ENCODE data around the gene FBLN5.
A peak's percentile ranks its signal among the peaks of the same experiment; 100 is the strongest.
"Not testable (repeated sequence)": the region's sequence is repeated elsewhere in the genome, so short reads cannot be mapped to it uniquely, and the experiment has no call there.

The FBLN5 gene

GRCh38 chr14:91885839-91886238 lies 61.7 kb downstream of the FBLN5 start:
- no peak for DNase-seq (ENCODE audit: low read depth in 2 of 2)

GRCh38 chr14:91885113-91885712 lies 62.3 kb downstream of the FBLN5 start:
- no peak for DNase-seq (ENCODE audit: low read depth in 2 of 2)

GRCh38 chr14:91884664-91885063 lies 62.8 kb downstream of the FBLN5 start:
- DNase-seq (ENCODE audit: low read depth in 2 of 2) = no peak

GRCh38 chr14:91883753-91884152 lies 63.7 kb downstream of the FBLN5 start:
- no peak for DNase-seq (ENCODE audit: low read depth in 2 of 2)

GRCh38 chr14:91882776-91883175 lies 64.7 kb downstream of the FBLN5 start:
- no peak for DNase-seq (ENCODE audit: low read depth in 2 of 2)

- no peak for DNase-seq (ENCODE audit: low read depth in 2 of 2)
Measured at GRCh38 chr14:91882369-91882768, 65.1 kb downstream of the FBLN5 start.

- no peak for DNase-seq (ENCODE audit: low read depth in 2 of 2)
Measured at GRCh38 chr14:91879196-91879595, 68.3 kb downstream of the FBLN5 start.

GRCh38 chr14:91878274-91878673 lies 69.2 kb downstream of the FBLN5 start:
- no peak for DNase-seq (ENCODE audit: low read depth in 2 of 2)

- no peak for DNase-seq (ENCODE audit: low read depth in 2 of 2)
Measured at GRCh38 chr14:91877376-91877915, 70.0 kb downstream of the FBLN5 start.

- DNase-seq (ENCODE audit: low read depth in 2 of 2) = no peak
Measured at GRCh38 chr14:91876492-91876891, 71.0 kb downstream of the FBLN5 start.

GRCh38 chr14:91875525-91876286 lies 71.8 kb downstream of the FBLN5 start:
- DNase-seq (ENCODE audit: low read depth in 2 of 2) = no peak

- DNase-seq (ENCODE audit: low read depth in 2 of 2) = peak in 1 of 2 donors; percentile 48
Measured at GRCh38 chr14:91873471-91874415, 73.8 kb downstream of the FBLN5 start.

- DNase-seq (ENCODE audit: low read depth in 2 of 2) = no peak
Measured at GRCh38 chr14:91872517-91873470, 74.7 kb downstream of the FBLN5 start.

- DNase-seq (ENCODE audit: low read depth in 2 of 2) = no peak
Measured at GRCh38 chr14:91872011-91872501, 75.4 kb downstream of the FBLN5 start.

- DNase-seq (ENCODE audit: low read depth in 2 of 2) = not testable (repeated sequence)
Measured at GRCh38 chr14:91871401-91871800, 76.1 kb downstream of the FBLN5 start.

- DNase-seq (ENCODE audit: low read depth in 2 of 2) = no peak
Measured at GRCh38 chr14:91870890-91871289, 76.6 kb downstream of the FBLN5 start.

GRCh38 chr14:91870001-91870400 lies 77.5 kb downstream of the FBLN5 start:
- DNase-seq (ENCODE audit: low read depth in 2 of 2) = peak in 1 of 2 donors; percentile 38

- DNase-seq (ENCODE audit: low read depth in 2 of 2) = no peak
Measured at GRCh38 chr14:91869556-91869955, 77.9 kb downstream of the FBLN5 start.

GRCh38 chr14:91867316-91867988 lies 80.0 kb downstream of the FBLN5 start, which contains the start of gene TC2N:
TSS of gene TC2N (minus strand) at chr14:91867536. CDS start at chr14:91813769, 53,767 bp downstream.
- no peak for DNase-seq (ENCODE audit: low read depth in 2 of 2)
